ENCODE results near the gene SHB.

DNA sequence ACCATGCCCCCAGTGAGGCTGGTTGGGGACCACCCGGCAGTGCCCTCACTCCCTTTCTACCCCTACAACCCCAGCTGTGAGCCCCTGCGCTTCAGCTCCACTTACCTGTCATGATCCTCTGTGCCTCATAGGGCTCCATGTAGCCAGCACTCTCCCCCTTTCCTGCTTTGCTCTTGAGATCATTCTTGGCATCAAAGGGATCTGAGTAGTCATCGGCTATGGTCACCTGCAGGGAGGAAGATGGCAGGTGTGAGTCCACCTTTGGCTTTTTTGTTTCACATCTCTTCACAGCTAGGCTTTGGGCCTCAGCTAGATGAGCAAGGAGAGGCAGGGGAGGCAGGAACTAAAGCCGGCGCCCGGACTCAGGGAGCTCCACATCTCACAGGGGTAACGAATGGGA, 53.1 kb downstream of the SHB start:
- TF ChIP-seq, protein P1, sequence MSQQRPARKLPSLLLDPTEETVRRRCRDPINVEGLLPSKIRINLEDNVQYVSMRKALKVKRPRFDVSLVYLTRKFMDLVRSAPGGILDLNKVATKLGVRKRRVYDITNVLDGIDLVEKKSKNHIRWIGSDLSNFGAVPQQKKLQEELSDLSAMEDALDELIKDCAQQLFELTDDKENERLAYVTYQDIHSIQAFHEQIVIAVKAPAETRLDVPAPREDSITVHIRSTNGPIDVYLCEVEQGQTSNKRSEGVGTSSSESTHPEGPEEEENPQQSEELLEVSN (IDR thresholded peaks at IDR 0.05) = no peak
- TF ChIP-seq, protein P2, sequence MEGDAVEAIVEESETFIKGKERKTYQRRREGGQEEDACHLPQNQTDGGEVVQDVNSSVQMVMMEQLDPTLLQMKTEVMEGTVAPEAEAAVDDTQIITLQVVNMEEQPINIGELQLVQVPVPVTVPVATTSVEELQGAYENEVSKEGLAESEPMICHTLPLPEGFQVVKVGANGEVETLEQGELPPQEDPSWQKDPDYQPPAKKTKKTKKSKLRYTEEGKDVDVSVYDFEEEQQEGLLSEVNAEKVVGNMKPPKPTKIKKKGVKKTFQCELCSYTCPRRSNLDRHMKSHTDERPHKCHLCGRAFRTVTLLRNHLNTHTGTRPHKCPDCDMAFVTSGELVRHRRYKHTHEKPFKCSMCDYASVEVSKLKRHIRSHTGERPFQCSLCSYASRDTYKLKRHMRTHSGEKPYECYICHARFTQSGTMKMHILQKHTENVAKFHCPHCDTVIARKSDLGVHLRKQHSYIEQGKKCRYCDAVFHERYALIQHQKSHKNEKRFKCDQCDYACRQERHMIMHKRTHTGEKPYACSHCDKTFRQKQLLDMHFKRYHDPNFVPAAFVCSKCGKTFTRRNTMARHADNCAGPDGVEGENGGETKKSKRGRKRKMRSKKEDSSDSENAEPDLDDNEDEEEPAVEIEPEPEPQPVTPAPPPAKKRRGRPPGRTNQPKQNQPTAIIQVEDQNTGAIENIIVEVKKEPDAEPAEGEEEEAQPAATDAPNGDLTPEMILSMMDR (IDR thresholded peaks at IDR 0.05; ENCODE audit: control extremely low read depth in 1 of 3, insufficient read depth in 1 of 3, low read depth in 1 of 3, low read length in 3 of 3) = no peak
- no peak for TF ChIP-seq POLR2A (IDR thresholded peaks at IDR 0.05; ENCODE audit: control extremely low read depth in 1 of 2, low read depth in 2 of 2, low read length in 2 of 2)
- no peak for TF ChIP-seq CREB1 (IDR thresholded peaks at IDR 0.05)
- no peak for TF ChIP-seq SIN3A (conservative IDR thresholded peaks at IDR 0.05 in 1 of 2, IDR thresholded peaks at IDR 0.05 in 1 of 2; ENCODE audit: low read depth in 1 of 2, low read length in 2 of 2)
- no peak for TF ChIP-seq POLR2AphosphoS5 (IDR thresholded peaks at IDR 0.05; ENCODE audit: low read depth, low read length)
- TF ChIP-seq NRF1 (IDR thresholded peaks at IDR 0.05; ENCODE audit: low read depth, low read length) = no peak
- TF ChIP-seq BACH1 (IDR thresholded peaks at IDR 0.05; ENCODE audit: low read length) = no peak
- TF ChIP-seq MAFK (IDR thresholded peaks at IDR 0.05; ENCODE audit: low read depth, low read length) = no peak
- no peak for TF ChIP-seq GABPA (IDR thresholded peaks at IDR 0.05; ENCODE audit: borderline replicate concordance, insufficient read depth, low read length)
- TF ChIP-seq SP2 (IDR thresholded peaks at IDR 0.05; ENCODE audit: low read length) = no peak
- TF ChIP-seq CBX5 (IDR thresholded peaks at IDR 0.05; ENCODE audit: low read depth, low read length) = no peak
